ENCODE results near the gene INPP5D. TPM values are rescaled to one million over a fixed set of nuclear protein-coding genes. Genes with fewer than 3 reads are reported as not detected.

The INPP5D gene
- total and polyA plus RNA-seq, 8 donors = 3.7 to 564 (median 8.5) TPM

DNA sequence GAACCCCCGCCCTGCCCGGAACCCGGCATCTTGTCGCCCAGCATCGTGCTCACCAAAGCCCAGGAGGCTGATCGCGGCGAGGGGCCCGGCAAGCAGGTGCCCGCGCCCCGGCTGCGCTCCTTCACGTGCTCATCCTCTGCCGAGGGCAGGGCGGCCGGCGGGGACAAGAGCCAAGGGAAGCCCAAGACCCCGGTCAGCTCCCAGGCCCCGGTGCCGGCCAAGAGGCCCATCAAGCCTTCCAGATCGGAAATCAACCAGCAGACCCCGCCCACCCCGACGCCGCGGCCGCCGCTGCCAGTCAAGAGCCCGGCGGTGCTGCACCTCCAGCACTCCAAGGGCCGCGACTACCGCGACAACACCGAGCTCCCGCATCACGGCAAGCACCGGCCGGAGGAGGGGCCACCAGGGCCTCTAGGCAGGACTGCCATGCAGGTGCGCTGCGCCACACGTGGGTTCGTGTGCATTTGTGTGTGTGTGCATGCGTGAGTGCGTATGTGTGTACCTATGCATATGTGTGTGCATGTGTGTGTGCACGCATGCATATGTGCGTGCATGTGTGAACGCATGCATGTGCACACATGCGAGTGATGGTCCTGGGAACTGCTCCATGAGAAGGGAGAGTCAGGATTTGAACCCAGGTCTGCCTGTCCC lies 144.3 kb downstream of the INPP5D start:
- intact Hi-C loops (cut with DNase I; ENCODE audit: low total_unique reads) = no loop called here
- Histone ChIP-seq H3K27ac (no peak overlapping the region), H3K36me3 (peaks cover 0 to 66% (median 28%) of the 10 kb centered on the region in 4 donors), H3K9me3 (peaks cover 5 to 15% (median 12%) of the 10 kb centered on the region in 4 donors), H3K4me3 (no peak overlapping the region), H3K27me3 (no peaks in the 10 kb centered on the region), H3K4me1 (peaks cover 0 to 16% (median under 1%) of the 10 kb centered on the region in 4 donors)
- TF ChIP-seq, protein P1, sequence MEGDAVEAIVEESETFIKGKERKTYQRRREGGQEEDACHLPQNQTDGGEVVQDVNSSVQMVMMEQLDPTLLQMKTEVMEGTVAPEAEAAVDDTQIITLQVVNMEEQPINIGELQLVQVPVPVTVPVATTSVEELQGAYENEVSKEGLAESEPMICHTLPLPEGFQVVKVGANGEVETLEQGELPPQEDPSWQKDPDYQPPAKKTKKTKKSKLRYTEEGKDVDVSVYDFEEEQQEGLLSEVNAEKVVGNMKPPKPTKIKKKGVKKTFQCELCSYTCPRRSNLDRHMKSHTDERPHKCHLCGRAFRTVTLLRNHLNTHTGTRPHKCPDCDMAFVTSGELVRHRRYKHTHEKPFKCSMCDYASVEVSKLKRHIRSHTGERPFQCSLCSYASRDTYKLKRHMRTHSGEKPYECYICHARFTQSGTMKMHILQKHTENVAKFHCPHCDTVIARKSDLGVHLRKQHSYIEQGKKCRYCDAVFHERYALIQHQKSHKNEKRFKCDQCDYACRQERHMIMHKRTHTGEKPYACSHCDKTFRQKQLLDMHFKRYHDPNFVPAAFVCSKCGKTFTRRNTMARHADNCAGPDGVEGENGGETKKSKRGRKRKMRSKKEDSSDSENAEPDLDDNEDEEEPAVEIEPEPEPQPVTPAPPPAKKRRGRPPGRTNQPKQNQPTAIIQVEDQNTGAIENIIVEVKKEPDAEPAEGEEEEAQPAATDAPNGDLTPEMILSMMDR (IDR thresholded peaks at IDR 0.05) = no peak
- TF ChIP-seq POLR2A (IDR thresholded peaks at IDR 0.05) (no peak), EP300 (IDR thresholded peaks at IDR 0.05) (no peak), POLR2AphosphoS5 (IDR thresholded peaks at IDR 0.05) (no peak)
- no peak for DNase-seq
- 88 to 95% (median 90%) methylated on average over 19 to 50 of the region's 50 CpGs for WGBS, 5 donors

GRCh38 chr2:233208382-233209116 lies 148.4 kb downstream of the INPP5D start:
- 74 to 81% (median 75%) methylated on average over 6 to 10 of the region's 10 CpGs for WGBS, 5 donors
- Histone ChIP-seq H3K4me3 (no peak overlapping the region), H3K9me3 (peaks cover 0 to 3% (median 2%) of the 10 kb centered on the region in 4 donors), H3K27me3 (no peaks in the 10 kb centered on the region), H3K4me1 (peaks cover 9 to 34% (median 17%) of the 10 kb centered on the region in 4 donors), H3K36me3 (peaks cover 0 to 36% (median 15%) of the 10 kb centered on the region in 4 donors), H3K27ac (no peak overlapping the region)
- no peak for TF ChIP-seq EP300 (IDR thresholded peaks at IDR 0.05)
- TF ChIP-seq, protein P1 (IDR thresholded peaks at IDR 0.05) = no peak
- TF ChIP-seq POLR2AphosphoS5 (IDR thresholded peaks at IDR 0.05) = no peak
- no peak for TF ChIP-seq POLR2A (IDR thresholded peaks at IDR 0.05)
- intact Hi-C loops (cut with DNase I; ENCODE audit: low total_unique reads) = no loop called here
- no peak for DNase-seq

GRCh38 chr2:233209117-233209532 lies 149.0 kb downstream of the INPP5D start:
- Histone ChIP-seq H3K36me3 (peaks cover 0 to 32% (median 12%) of the 10 kb centered on the region in 4 donors), H3K27me3 (no peaks in the 10 kb centered on the region), H3K9me3 (no peaks in the 10 kb centered on the region), H3K27ac (no peak overlapping the region), H3K4me3 (no peak overlapping the region), H3K4me1 (peaks cover 9 to 34% (median 17%) of the 10 kb centered on the region in 4 donors)
- DNase-seq = no peak
- 61 to 72% (median 68%) methylated on average over 4 of the region's 4 CpGs for WGBS, 5 donors
- intact Hi-C loops (cut with DNase I; ENCODE audit: low total_unique reads) = no loop called here
- no peak for TF ChIP-seq POLR2A (IDR thresholded peaks at IDR 0.05)
- no peak for TF ChIP-seq EP300 (IDR thresholded peaks at IDR 0.05)
- TF ChIP-seq, protein P1 (IDR thresholded peaks at IDR 0.05) = no peak

- no peak overlapping the region for H3K27ac ChIP-seq
- H3K4me1 ChIP-seq = peaks cover 9 to 34% (median 17%) of the 10 kb centered on the region in 4 donors
- no peak for TF ChIP-seq POLR2AphosphoS5 (IDR thresholded peaks at IDR 0.05)
Measured at GRCh38 chr2:233209533-233210171, 149.5 kb downstream of the INPP5D start.

More at GRCh38 chr2:233209533-233210171, 149.5 kb downstream of the INPP5D start:
- 32 to 49% (median 44%) methylated on average over 9 to 10 of the region's 10 CpGs for WGBS, 5 donors
- Histone ChIP-seq H3K36me3 (peaks cover 0 to 27% (median 7%) of the 10 kb centered on the region in 4 donors), H3K27me3 (no peaks in the 10 kb centered on the region), H3K9me3 (no peaks in the 10 kb centered on the region), H3K4me3 (no peak overlapping the region)
- intact Hi-C loops (cut with DNase I; ENCODE audit: low total_unique reads) = no loop called here
- peak in 1 of 2 donors; percentile 30 for DNase-seq

All from stomach (tissue), 9 donors.